GM13977 (cell line): ENCODE measurements around the gene COPS6.

Experiments used
- DNase-seq: peaks from one replicate; pipeline ENCODE4 v3.0.0; 2012; ENCODE audit warnings: low spot score
- CTCF ChIP-seq: IDR thresholded peaks from 2 replicates; pipeline ENCODE4 v1.5.1; 2012; ENCODE audit warnings: mild to moderate bottlenecking, control low read depth; ENCODE audit not compliant: insufficient read depth; ENCODE audit errors: extremely low read depth, missing control alignments
- in situ Hi-C: fragments of 300-500 bp; cut with MboI; formaldehyde crosslinking; loops from one replicate; pipeline ENCODE4 v1.12.0; 2022; ENCODE audit warnings: low sequenced_read_pairs, low pct_unique_long_range_greater_than_20kb, mixed read lengths, inconsistent platforms; ENCODE audit not compliant: unreplicated experiment

Gene COPS6

GRCh38 chr7:100091411-100092181 lies 2.8 kb downstream of the COPS6 start:
- TF ChIP-seq CTCF: no peak
- DNase-seq: no peak
- in situ Hi-C loops: no loop called here

- in situ Hi-C loops: no loop called here
- no peak for DNase-seq
- no peak for TF ChIP-seq CTCF
Observed at GRCh38 chr7:100093054-100093453, 4.3 kb downstream of the COPS6 start.

- DNase-seq: no peak
- in situ Hi-C loops: no loop called here
- TF ChIP-seq CTCF: no peak
Observed at GRCh38 chr7:100093498-100093897, 4.7 kb downstream of the COPS6 start.

- in situ Hi-C loops: no loop called here
- no peak for TF ChIP-seq CTCF
Observed at GRCh38 chr7:100093925-100094486, 5.2 kb downstream of the COPS6 start.

GRCh38 chr7:100095289-100095688 lies 6.5 kb downstream of the COPS6 start:
- TF ChIP-seq CTCF: no peak
- no peak for DNase-seq
- in situ Hi-C loops: no loop called here

More at GRCh38 chr7:100093925-100094486, 5.2 kb downstream of the COPS6 start:
- no peak for DNase-seq

GRCh38 chr7:100095704-100096103 lies 6.9 kb downstream of the COPS6 start:
- TF ChIP-seq CTCF: no peak
- no peak for DNase-seq
- in situ Hi-C loops: no loop called here
